Stimulated activated naive CD4-positive, alpha-beta T cell treated with Interleukin-2 at 50 U/mL for 16 hours (primary cell): ENCODE results near the gene B4GALNT1.
"Not testable (repeated sequence)": the region's sequence is repeated elsewhere in the genome, so short reads cannot be mapped to it uniquely, and the experiment has no call there.

ENCODE experiments used
- DNase-seq: peaks from one replicate; lab custom pipeline; 2025; lab: John Stamatoyannopoulos, UW

Gene B4GALNT1

DNA sequence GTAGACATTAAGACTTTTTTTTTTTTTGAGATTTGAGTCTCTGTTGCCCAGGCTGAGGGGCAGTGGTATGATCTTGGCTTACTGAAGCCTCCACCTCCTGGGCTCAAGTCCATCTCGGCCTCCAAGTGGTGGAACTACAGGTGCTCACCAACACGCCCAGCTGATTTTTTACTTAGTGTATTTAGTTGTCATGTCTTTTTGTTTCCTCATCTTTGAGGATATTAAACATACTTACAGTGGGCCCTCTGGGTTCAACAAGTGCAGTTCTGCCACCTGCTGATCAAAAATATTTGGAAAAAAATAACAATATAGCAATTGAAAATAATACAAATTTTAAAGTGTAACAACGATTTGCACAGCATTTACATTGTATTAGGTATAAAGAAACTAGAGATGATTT lies 4.4 kb upstream of the B4GALNT1 start:
- no peak for DNase-seq

DNA sequence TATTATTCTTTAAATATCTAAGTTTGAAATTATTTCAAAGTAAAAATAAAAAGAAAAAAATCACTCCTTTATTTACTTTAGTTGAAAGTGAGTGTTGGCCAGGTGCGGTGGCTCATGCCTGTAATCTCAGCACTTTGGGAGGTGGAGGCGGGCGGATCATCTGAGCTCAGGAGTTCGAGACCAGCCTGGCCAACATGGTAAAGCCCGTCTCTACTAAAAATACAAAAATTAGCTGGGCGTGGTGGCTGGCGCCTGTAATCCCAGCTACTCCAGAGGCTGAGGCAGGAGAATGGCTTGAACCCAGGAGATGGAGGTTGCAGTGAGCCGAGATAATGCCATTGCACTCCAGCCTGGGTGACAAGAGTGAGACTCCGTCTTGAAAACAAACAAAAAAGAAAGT lies 3.7 kb upstream of the B4GALNT1 start:
- DNase-seq = not testable (repeated sequence)

DNA sequence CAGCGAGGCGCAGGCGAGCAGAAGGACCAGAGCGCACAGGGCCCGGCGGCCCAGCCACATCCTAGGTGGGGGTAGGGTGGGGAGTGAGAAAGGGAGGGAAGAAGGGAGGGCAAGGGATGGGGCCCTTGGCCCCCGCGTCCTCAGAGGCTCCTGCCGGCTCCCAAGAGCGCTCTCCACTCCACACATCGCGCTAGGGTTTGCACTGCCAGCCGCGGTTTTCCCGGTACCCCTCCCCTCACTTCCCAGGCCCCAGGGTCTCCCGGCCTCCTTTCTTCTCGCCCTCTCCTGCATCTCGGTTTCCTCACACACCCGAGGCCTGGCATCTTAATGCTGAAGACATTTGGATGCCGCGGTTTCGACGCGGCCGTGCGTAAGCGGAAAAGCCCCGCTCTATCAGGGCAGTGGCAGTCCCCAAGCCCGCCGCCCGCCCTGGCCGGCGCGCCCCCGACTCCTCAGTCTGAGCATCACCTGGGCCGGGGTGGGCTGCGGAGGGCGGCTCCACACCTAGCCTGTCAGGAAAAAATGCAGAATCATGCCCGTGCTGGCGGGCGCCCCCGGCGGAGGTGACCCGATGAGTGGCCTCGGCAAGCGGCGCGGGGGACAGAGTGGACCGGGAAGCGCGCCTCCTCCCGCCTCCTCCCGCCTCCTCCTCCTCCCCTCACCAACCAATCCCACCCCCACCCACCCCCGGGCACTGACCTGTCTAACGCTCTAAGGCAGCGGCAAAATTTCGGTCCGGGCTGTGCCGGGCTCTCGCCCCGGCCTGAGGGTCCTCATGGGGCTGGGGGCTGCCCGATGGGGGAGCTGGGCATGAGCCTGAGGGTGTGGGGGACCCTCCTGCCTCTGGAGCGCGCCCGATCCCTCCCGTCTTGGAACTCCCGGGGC lies 686 bp downstream of the B4GALNT1 start:
- DNase-seq = peak; percentile 6

DNA sequence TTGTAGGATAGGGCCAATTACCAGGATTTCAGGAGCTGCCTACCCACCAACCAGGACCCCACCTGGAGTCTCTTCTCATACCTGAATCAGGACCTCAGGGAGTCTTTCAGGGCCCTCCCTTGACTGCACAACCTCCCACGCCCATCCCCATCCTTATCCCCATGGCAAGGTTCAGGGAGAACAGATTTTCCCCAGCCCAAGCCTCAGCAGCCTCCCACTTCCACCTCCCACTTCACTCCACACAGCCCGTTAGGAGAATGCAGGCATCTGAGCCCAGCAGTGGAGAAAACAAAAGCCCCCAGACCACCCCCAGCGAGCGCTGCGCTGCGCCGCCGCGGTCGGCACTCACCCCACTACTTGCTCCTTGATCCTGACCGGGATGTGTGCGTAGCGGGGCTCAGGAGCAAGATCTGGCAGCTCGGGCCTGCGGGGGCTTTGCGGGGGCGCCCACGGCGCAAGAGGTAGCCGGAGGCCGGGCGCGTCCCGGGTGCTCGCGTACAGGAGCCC lies 1.4 kb downstream of the B4GALNT1 start:
- DNase-seq = no peak

DNA sequence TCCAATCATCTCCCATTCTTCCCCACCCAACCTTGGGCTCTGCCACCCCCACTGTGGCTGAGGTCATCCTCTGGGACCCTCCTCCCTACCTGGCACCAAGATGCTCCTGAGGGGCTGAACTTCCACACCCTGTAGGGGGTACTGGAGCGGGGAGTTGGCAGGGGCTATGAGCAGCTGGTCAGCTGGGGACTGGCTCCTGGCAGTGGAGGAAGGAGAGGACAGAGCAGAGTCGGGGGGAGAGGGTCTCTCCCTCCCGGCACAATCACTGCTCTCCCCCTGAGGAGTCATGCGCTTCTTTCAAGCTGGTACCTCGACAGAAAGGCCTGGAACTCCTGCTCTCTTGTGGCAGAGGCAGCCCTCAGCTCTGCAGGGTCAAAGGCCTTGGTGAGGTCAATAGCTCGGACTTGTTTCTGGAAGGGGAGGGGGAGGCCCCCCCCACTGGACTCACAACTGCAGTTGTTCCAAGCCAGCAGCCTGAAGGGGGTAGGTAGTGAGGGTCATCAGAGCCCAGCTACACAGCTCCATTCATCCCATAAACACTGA lies 2.0 kb downstream of the B4GALNT1 start:
- no peak for DNase-seq

DNA sequence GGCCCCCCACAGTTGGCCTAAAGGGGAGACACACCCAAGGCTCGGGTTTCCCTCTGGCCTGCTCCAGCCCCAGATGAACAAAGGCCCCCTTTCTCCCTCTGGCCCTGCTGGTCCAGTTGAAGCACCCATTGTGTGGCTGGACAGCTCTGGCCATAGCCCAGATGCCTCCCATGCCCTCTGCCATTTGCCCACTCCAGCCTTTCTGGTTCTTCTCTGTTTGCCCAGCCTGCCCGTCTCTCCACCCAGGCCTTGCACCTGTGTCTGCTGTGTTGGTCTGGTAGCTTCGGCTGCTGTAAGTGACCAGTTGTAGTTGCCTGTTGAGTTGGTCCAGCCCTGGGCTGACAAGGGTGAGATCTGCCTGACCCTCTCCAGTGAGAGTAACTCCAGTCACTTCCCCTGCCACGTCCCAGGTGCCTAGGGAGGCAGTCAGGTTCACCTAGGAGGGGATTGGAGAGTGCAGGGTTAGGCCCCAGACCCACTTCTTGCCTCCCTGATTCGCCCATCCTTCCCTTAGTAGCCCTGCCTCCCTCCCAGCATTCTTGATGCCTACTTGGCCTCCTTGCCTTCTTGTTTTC lies 3.0 kb downstream of the B4GALNT1 start:
- no peak for DNase-seq

DNA sequence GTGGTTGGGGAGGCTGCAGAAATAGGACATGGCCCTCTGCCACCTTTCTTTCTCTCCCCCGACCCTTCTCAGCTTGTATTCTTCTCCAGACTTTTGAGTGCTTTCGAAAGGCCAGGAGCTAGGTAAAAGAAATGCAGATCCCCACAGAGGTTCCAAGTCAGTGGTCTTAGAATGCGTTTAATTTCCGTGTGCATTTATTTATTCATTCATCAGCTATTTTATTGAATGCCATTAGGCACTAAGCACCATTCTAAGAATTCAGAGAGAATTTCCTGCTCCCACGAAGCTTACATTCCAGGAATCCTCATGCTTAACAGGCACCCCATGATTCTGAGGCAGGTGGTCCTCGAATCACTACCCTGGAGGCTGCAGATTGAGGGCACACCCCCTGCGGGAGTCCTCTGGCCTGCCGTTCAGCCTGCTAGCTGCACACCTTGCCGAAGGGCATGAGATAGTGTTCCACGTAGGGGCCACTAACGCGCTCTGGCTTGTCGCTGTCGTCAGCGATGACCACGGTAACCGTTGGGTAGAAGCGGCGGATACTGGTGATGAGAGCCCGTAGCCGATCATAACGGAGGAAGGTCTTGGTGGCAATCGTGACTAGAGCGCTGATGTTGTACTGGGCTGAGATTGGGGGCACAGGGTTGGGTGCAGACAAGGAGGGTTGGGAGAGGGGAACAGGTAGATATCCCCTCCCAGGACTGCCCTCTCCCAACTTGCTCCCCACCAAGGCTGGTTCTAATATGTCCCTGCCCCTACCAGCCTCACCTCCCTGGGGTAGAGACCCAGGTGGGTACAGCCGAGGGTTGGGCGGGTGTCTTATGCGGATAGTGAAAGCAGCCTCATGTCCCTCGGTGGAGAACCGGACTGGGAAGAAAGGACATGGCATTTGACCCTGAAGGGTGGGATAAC lies 4.5 kb downstream of the B4GALNT1 start:
- no peak for DNase-seq

DNA sequence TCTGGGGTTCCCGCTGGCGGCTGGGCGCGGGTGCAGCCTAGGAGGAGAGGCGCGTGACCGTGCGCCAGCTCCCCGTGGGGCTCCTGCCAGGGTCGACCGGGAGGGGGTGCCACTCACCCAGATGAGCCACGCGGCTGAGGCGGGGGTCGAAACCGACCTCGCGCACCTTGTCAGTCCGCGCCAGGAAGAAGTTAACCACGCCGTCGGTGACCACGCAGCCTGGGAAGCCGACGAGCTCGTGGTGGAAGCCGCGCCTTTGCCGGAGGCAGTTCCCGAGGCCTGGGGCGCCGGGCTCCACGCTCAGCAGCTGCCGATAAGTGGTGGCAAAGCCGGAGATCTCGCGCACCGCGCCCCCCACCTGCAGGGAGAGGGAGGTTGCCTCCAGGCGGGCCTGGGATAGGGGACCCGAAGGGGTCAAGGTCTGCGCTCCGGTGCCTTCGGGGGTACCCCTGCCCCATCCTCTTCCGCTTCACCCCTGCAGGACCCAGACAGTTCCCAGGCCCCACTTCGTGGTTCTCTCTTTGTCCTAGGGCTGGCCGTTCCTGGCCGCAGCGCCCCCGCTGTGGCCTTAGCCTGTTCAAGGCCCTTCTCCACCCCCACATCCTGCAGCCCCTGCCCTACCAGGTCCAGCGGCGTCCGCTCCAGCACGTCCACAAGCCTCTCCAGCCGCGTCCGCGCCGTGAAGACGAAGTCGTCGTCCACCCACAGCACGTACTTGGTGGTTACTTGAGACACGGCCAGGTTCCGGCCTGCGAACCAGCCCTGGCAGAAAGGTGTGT lies 5.3 kb downstream of the B4GALNT1 start:
- DNase-seq = no peak

DNA sequence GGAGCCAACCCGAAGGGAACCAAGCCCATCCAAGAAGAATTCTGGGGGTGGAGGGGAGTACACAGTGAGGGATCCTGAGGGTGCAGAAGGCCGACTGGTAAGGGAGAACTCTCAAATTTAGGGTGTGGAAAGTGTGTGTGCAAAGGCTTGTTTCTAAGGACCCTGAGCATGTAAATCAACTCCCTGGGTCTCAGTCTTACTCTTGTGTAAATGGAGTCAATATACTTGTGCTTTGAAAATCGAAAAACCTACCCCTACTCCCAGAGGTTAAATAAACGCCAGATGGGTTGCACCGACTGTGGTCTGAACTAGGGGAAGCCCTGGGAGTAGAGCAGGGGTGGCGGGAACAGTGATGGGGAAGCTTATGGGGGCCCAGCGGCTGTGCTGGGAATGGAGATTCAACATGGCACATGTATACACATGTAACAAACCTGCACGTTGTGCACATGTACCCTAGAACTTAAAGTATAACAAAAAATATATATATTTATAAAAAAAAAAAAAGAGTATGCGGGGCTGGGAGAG lies 6.0 kb downstream of the B4GALNT1 start:
- DNase-seq = no peak

DNA sequence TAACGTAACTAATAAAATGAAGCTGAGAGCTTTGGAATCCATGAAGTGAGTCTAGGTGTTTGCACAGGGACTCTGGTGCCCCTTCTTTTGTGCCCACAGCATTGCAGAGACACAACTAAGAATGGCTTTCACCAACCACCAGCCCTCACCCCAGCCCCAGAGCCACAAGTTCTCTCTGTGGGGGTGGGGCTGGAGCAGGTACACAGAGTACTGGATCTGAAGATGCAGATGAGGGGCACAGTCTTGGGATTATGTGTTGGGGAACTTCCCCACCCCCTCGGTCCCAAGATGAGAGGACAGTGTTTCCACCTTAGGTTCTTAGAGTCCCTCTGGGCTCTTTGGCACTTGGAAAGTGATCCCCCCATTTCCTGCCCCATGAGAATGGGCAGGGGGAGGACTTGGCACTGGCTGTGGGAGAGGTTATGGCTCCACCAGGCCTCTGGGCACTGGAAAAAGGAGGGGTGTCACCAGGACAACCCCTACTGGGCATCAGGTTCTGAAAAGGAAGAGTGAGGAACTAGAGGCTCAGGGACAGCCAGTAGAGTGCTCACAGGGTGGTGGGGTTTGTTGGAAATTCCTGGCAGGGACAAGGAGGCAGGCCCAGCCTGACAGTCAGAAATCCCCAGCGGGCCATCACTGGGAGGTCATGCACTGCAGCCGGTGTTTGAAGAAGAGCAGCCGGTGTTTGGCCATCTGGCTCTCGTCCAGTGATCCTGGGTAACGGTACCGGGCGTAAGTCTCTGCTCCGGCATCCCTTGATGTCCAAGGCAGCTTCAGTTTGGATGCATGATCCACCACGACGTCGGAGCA lies 6.7 kb downstream of the B4GALNT1 start:
- no peak for DNase-seq

DNA sequence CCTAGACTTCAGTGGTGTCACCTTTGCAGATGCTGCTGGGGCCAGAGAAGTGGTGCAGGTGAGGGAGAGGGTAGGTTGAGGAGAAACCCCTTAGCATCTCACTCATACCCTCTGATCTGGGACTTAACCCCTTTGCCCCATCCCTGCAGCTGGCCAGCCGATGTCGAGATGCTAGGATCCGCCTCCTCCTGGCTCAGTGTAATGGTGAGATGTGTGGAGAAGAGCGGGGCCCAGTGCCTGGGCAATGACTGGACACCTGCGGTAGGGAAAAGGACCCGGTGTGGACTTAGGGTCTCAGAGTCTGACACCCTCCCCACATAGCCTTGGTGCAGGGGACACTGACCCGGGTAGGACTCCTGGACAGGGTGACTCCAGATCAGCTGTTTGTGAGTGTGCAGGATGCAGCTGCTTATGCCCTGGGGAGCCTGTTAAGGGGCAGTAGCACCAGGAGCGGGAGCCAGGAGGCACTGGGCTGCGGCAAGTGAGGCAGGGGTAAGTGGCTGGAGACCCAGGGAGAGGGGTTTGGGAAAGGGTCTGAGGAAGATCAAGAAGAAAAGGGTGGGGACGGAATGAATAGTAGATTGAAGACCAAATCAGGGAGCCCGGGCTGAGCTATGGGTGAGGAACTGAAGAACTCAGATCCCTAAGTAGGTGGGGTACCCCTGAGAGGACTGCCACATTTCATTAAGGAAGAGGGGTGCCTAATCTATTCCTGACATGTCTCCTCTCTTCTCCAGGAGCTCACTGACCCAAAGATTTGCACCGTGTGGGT lies 7.6 kb downstream of the B4GALNT1 start:
- DNase-seq = no peak

DNA sequence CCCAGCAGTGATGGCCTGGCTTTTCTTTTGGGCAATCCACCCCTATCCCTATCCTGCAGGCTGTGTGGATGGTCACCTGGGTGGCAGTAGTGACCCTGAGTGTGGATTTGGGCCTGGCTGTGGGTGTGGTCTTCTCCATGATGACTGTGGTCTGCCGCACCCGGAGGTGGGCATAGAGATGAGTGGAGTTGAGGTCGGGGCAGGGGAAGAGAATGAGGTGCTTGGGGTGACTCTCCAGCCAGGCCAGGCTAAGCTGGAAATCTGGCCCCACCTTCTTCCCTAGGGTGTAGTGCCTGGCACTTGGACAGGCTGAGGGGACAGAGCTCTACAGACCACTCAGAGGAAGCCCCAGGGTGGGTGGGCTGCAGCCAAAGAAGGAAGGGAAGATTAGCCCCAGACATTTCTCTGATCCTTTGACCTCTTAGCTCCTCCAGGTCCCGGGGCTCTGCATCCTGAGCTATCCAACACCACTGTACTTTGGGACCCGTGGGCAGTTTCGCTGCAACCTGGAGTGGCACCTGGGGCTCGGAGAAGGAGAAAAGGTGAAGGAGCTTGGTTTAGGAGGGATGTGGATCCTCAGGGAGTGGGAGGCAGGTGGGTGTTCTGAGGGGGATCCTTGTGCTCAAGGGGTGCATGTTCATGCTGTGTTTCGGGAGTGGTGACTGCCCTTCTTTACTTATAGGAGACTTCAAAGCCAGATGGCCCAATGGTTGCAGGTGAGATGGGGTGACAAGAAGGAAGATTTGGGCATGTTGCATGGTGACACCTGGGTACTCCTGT lies 8.4 kb downstream of the B4GALNT1 start:
- DNase-seq = no peak

DNA sequence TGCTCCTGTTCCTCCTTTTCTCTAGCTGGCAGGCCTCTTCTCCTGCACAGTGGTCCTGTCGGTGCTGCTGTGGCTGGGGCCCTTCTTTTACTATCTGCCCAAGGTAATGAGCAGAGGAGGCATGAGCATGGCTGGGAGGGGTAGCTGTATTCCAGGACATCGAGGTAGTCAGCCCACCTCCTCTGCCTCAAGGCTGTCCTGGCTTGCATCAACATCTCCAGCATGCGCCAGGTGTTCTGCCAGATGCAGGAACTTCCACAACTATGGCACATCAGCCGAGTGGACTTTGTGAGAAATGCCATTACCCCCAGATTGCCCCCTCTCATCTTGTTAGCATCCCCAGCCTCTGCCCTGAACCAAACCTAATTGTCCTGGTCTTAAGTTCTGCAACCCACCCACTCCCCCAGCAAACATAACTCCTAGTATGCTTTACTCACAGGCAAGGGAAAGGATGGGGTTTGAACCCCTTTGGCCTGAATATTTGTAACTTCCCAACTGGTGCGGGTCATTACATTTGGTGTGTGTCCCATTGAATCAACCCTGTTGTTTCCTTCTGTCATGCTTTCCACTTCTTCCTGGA lies 9.1 kb downstream of the B4GALNT1 start:
- no peak for DNase-seq

DNA sequence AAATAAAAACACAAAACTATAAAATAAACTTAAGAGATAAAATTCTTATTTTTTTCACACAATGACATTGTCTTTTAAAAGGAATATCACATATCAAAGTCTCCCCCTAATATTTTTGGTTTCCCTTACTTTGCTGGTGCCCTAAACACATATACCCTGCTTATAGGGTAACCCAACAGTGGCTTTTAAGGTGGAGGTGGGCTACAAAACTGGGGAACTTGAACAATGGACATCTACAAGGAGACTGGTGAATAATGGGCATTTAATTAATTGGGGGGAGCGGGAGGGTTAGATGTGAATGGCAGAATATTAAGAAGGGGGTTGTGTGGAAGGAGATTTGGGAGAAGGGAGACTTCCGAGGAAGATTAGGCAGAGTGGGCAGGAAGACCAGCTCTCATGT lies 9.6 kb downstream of the B4GALNT1 start:
- DNase-seq = no peak

DNA sequence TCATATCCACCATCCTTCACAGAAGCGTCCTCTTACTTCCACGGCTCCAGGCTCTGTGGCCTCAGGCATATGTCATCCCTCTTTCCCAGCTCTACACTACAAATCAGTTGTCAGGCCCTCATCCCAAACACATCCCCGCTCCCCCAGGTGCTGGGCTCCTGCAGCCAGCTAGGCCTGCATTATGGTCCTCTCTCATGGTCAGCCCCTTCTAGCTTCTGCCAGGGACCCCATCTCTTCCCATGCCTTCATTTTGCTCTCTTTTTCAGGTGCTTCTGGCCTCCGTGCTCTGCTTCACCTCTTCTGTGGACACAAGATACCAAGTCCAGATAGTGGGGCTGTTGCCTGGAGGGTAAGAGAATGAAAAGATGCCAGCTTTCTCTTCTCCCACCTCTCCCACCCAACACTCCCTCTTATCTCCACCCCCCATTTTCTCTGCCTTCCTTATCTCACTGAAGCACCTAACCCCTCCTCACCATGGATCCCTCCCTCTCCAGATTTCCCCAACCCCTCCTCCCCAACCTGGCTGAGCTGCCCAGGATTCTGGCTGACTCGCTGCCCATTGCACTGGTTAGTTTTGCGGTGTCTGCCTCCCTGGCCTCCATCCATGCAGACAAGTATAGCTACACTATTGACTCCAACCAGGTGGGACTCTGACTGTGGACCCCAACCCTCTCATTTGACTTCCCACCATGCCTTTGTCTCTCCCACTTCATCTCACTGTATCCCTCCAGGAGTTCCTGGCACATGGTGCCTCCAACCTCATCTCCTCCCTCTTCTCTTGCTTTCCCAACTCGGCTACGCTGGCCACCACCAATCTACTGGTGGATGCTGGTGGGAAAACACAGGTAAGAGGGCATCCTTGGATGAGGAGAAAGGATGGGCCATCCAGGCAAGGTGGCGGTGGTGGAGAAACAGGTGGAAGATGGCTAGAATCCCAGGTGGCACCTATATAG lies 10.4 kb downstream of the B4GALNT1 start:
- no peak for DNase-seq

DNA sequence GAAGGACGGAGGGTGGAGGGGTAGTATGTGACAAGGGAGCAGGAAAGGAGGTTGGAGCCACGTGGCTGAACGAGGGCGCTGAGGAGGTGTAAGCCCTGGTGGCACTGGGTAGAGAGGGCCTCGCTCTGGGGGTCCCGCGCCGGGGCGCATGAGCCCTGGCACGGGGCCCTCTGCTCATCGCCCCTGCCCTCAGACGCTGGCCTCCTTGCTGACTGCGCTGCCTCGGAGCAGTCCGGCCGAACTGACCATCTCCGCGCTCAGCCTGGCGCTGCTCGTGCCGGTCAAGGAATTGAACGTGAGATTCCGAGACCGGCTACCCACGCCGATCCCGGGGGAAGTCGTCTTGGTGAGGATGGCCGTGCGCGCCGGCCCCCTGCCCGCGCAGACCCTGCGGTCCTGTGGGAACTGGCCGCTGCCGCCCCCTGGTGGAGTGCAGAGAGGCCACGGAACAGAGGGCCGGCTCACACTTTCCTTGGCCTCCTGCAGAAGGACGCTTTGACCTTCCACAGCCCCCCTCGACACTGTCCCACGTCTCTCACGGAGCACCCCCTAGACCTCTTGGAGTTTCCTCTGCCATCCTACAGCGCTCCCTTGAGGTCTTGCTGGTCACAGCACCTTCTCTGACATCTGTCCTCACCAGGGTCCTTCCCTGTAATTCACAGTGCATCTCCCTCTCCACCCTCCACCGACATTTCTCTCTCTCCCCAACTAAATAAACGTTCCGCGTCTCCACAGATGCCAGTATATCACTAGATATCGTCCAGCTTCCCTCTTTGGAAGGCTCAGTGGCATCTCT lies 11.3 kb downstream of the B4GALNT1 start:
- peak; percentile 61 for DNase-seq
